H1 (cell line): ENCODE measurements around the gene STK40. TPM values are rescaled to one million over a fixed set of nuclear protein-coding genes. Genes with fewer than 3 reads are reported as not detected.
A peak's percentile ranks its signal among the peaks of the same experiment; 100 is the strongest.

Experiments
- CTCF ChIA-PET: fragments of 300-600 bp; sonication (Branson Sonifier 250); formaldehyde crosslinking; loops from one replicate; lab custom pipeline; 2021; ENCODE audit not compliant: partially characterized antibody; lab: Charles Lee
- POLR2A ChIA-PET: fragments of 300-600 bp; sonication (Branson Sonifier 250); formaldehyde crosslinking; loops from one replicate; lab custom pipeline; 2021; ENCODE audit warnings: inconsistent platforms; ENCODE audit not compliant: partially characterized antibody; lab: Charles Lee
- DNase-seq, 2 experiments: peaks; one replicate each; pipeline versions ENCODE4 v3.0.0 to v3.0.0-alpha.2; 2010 to 2022; ENCODE audit warnings: low spot score in 2 of 2, low read depth in 1 of 2, mixed read lengths in 1 of 2
- FAIRE-seq: peaks from 2 replicates; lab custom pipeline; 2011; peaks lifted over from hg19 to GRCh38; lab: Jason Lieb, UNC
- H2AFZ ChIP-seq: 2 replicates; pipeline ENCODE4 v1.8.1; 2012; ENCODE audit warnings: low read length, inconsistent platforms
- H2AK5ac ChIP-seq: 2 replicates; pipeline ENCODE4 v1.6.1; 2013; ENCODE audit warnings: low read depth, low read length
- H2BK120ac ChIP-seq: replicated peaks from 2 replicates; pipeline ENCODE3; 2013; ENCODE audit warnings: low read depth, low read length, inconsistent platforms
- H2BK12ac ChIP-seq: 2 replicates; pipeline ENCODE4 v1.6.1; 2013; ENCODE audit warnings: low read depth, low read length
- H2BK15ac ChIP-seq: 2 replicates; pipeline ENCODE4 v1.6.1; 2013; ENCODE audit warnings: low read length
- H2BK20ac ChIP-seq: 2 replicates; pipeline ENCODE4 v1.6.1; 2013; ENCODE audit warnings: low read length
- H2BK5ac ChIP-seq: 2 replicates; pipeline ENCODE4 v1.6.1; 2013; ENCODE audit warnings: low read depth, low read length
- H3K14ac ChIP-seq: 2 replicates; pipeline ENCODE4 v1.6.1; 2013; ENCODE audit warnings: inconsistent platforms; ENCODE audit not compliant: insufficient read length
- H3K18ac ChIP-seq: 2 replicates; pipeline ENCODE4 v1.6.1; 2013; ENCODE audit warnings: low read length; ENCODE audit errors: extremely low read depth
- H3K23ac ChIP-seq: 2 replicates; pipeline ENCODE4 v1.6.1; 2013; ENCODE audit warnings: inconsistent platforms; ENCODE audit not compliant: insufficient read length
- H3K23me2 ChIP-seq: 2 replicates; pipeline ENCODE4 v1.6.1; 2013; ENCODE audit warnings: low read depth, low read length
- H3K27ac ChIP-seq: 2 replicates; pipeline ENCODE4 v1.6.1; 2011; ENCODE audit warnings: low read depth, low read length, inconsistent platforms
- H3K27me3 ChIP-seq, 4 experiments: replicated peaks in 1 of 4; 1 replicate in 1 of 4; 2 replicates in 3 of 4; pipeline versions ENCODE4 v1.6.1 to v1.8.1; 2011 to 2013; ENCODE audit warnings: low read length in 3 of 4, mild to moderate bottlenecking in 3 of 4, inconsistent platforms in 2 of 4, mixed read lengths in 2 of 4, moderate library complexity in 1 of 4; ENCODE audit not compliant: control insufficient read depth in 3 of 4, insufficient read depth in 3 of 4; ENCODE audit errors: extremely low read depth in 1 of 4
- H3K36me3 ChIP-seq, 4 experiments: 2 replicates each; pipeline versions ENCODE4 v1.6.1 to v1.8.1; 2011 to 2013; ENCODE audit warnings: mild to moderate bottlenecking in 4 of 4, low read length in 3 of 4, moderate library complexity in 2 of 4, control low read depth in 1 of 4, inconsistent platforms in 1 of 4; ENCODE audit not compliant: insufficient read depth in 4 of 4, control insufficient read depth in 2 of 4
- H3K4ac ChIP-seq: replicated peaks from 2 replicates; pipeline ENCODE3; 2013; ENCODE audit warnings: low read length, low read depth, mixed read lengths, inconsistent platforms; ENCODE audit not compliant: insufficient read length
- H3K4me1 ChIP-seq, 4 experiments: replicated peaks in 1 of 4; 1 replicate in 1 of 4; 2 replicates in 3 of 4; pipeline versions ENCODE4 v1.6.1 to v1.8.1; 2011 to 2013; ENCODE audit warnings: low read length in 3 of 4, inconsistent platforms in 2 of 4, mixed read lengths in 1 of 4; ENCODE audit not compliant: insufficient read depth in 4 of 4, control insufficient read depth in 3 of 4
- H3K4me2 ChIP-seq, 2 experiments: 2 replicates each; pipeline versions ENCODE4 v1.6.1 to v1.8.1; 2011 to 2013; ENCODE audit warnings: low read depth in 2 of 2, low read length in 2 of 2, control low read depth in 1 of 2, inconsistent platforms in 1 of 2, mild to moderate bottlenecking in 1 of 2; ENCODE audit not compliant: insufficient read depth in 1 of 2
- H3K4me3 ChIP-seq, 4 experiments: fragments of 200-600, 300-600 bp in 1 of 4; sonication (generic), shearing (Covaris generic), sonication (Bioruptor Twin) in 1 of 4; 2 replicates each; pipeline versions ENCODE4 v1.5.1 to v1.8.1; 2011 to 2016; ENCODE audit warnings: low read length in 4 of 4, low read depth in 3 of 4, control low read depth in 2 of 4, inconsistent platforms in 2 of 4, mild to moderate bottlenecking in 2 of 4, mixed read lengths in 1 of 4, moderate library complexity in 1 of 4; ENCODE audit not compliant: insufficient read depth in 2 of 4; ENCODE audit errors: extremely low read depth in 1 of 4
- H3K56ac ChIP-seq: replicated peaks from 2 replicates; pipeline ENCODE3; 2013; ENCODE audit warnings: low read depth, mild to moderate bottlenecking, mixed read lengths, low read length, inconsistent platforms; ENCODE audit not compliant: insufficient read length
- H3K79me1 ChIP-seq: 2 replicates; pipeline ENCODE4 v1.6.1; 2013; ENCODE audit warnings: low read depth, low read length, control low read depth
- H3K79me2 ChIP-seq, 2 experiments: 2 replicates each; pipeline versions ENCODE4 v1.6.1 to v1.8.1; 2012 to 2013; ENCODE audit warnings: low read length in 2 of 2, mild to moderate bottlenecking in 2 of 2, inconsistent platforms in 1 of 2; ENCODE audit not compliant: insufficient read depth in 2 of 2, control insufficient read depth in 1 of 2
- H3K9ac ChIP-seq, 4 experiments: replicated peaks in 1 of 4; 1 replicate in 1 of 4; 2 replicates in 3 of 4; pipeline versions ENCODE4 v1.6.1 to v1.8.1; 2011 to 2013; ENCODE audit warnings: low read depth in 3 of 4, low read length in 3 of 4, control low read depth in 2 of 4, mild to moderate bottlenecking in 2 of 4, moderate library complexity in 2 of 4, inconsistent platforms in 1 of 4; ENCODE audit errors: extremely low read depth in 1 of 4
- H3K9me3 ChIP-seq, 2 experiments: 2 replicates each; pipeline versions ENCODE4 v1.6.1 to v1.8.1; 2012 to 2013; ENCODE audit warnings: mild to moderate bottlenecking in 2 of 2, moderate library complexity in 2 of 2, control low read depth in 1 of 2, inconsistent platforms in 1 of 2, low read depth in 1 of 2, low read length in 1 of 2, mixed read lengths in 1 of 2; ENCODE audit not compliant: insufficient read depth in 2 of 2
- H4K20me1 ChIP-seq, 2 experiments: replicated peaks in 1 of 2; 2 replicates each; pipeline versions ENCODE3 to v1.8.1; 2011 to 2013; ENCODE audit warnings: inconsistent platforms in 2 of 2, low read length in 2 of 2, mild to moderate bottlenecking in 1 of 2; ENCODE audit not compliant: insufficient read depth in 2 of 2, control insufficient read depth in 1 of 2
- H4K5ac ChIP-seq: 2 replicates; pipeline ENCODE4 v1.6.1; 2013; ENCODE audit warnings: low read length, low read depth, mixed read lengths, inconsistent platforms; ENCODE audit not compliant: insufficient read length
- H4K8ac ChIP-seq: 2 replicates; pipeline ENCODE4 v1.8.0; 2013; ENCODE audit warnings: mild to moderate bottlenecking, moderate library complexity, low read length, inconsistent platforms; ENCODE audit not compliant: insufficient read depth; ENCODE audit errors: extremely low read depth
- H4K91ac ChIP-seq: replicated peaks from 2 replicates; pipeline ENCODE3; 2013; ENCODE audit warnings: low read length, mixed read lengths, inconsistent platforms; ENCODE audit not compliant: insufficient read length
- BCL11A ChIP-seq, 2 experiments: IDR thresholded peaks; one replicate each; pipeline ENCODE4 v1.6.1; 2011; ENCODE audit warnings: low read depth in 2 of 2, low read length in 2 of 2, mild to moderate bottlenecking in 2 of 2
- CEBPB ChIP-seq: IDR thresholded peaks from 2 replicates; pipeline ENCODE4 v1.6.1; 2012; ENCODE audit warnings: low read depth, low read length
- CREB1 ChIP-seq: IDR thresholded peaks from 2 replicates; pipeline ENCODE4 v1.6.1; 2012; ENCODE audit warnings: inconsistent platforms
- EZH2 ChIP-seq: fragments of 200-600 bp; sonication (generic); IDR thresholded peaks from 2 replicates; pipeline ENCODE4 v1.7.1; 2012; ENCODE audit warnings: low read depth, mild to moderate bottlenecking, moderate library complexity, low read length, inconsistent platforms; ENCODE audit not compliant: severe bottlenecking
- GABPA ChIP-seq: IDR thresholded peaks from 2 replicates; pipeline ENCODE4 v1.6.1; 2011; ENCODE audit warnings: mild to moderate bottlenecking, low read length, moderate library complexity, borderline replicate concordance; ENCODE audit not compliant: insufficient read depth
- NRF1 ChIP-seq: IDR thresholded peaks from 2 replicates; pipeline ENCODE4 v1.6.1; 2011; ENCODE audit warnings: mild to moderate bottlenecking, low read depth, low read length, improper control_type of control experiment
- POLR2A ChIP-seq, 2 experiments: IDR thresholded peaks; 1 replicate in 1 of 2; 2 replicates in 1 of 2; pipeline ENCODE4 v1.6.1; 2011; ENCODE audit warnings: low read depth in 2 of 2, low read length in 2 of 2, mild to moderate bottlenecking in 2 of 2; ENCODE audit errors: control extremely low read depth in 1 of 2
- RBBP5 ChIP-seq: IDR thresholded peaks from 2 replicates; pipeline ENCODE4 v1.7.1; 2012; ENCODE audit warnings: low read depth, mild to moderate bottlenecking, inconsistent platforms, low read length, moderate library complexity, borderline replicate concordance
- RNF2 ChIP-seq: fragments of 200-900, 300-1000 bp; sonication (generic); IDR thresholded peaks from 2 replicates; pipeline ENCODE4 v1.7.1; 2016; ENCODE audit warnings: borderline replicate concordance, low read depth, mild to moderate bottlenecking, antibody characterized with exemption, low read length; ENCODE audit not compliant: poor library complexity, severe bottlenecking; ENCODE audit errors: missing control alignments
- SUZ12 ChIP-seq: fragments of 200-600 bp; sonication (generic); IDR thresholded peaks from 2 replicates; pipeline ENCODE4 v1.6.1; 2012; ENCODE audit warnings: mild to moderate bottlenecking, inconsistent platforms, low read length, moderate library complexity, mixed read lengths
- TBP ChIP-seq: IDR thresholded peaks from 2 replicates; pipeline ENCODE4 v1.6.1; 2011; ENCODE audit warnings: low read depth, low read length, improper control_type of control experiment
- WGBS, 2 experiments: shearing (Covaris generic) in 1 of 2; methylation state at CpG; one replicate each; pipeline versions ENCODE4 v1.1.6 to v1.1.7; 2013 to 2015; ENCODE audit warnings: low lambda C conversion rate in 2 of 2, mixed read lengths in 2 of 2, inconsistent platforms in 1 of 2, low coverage in 1 of 2, missing lambda C conversion rate in 1 of 2; ENCODE audit not compliant: insufficient replicate concordance in 2 of 2, insufficient coverage in 1 of 2, insufficient read length in 1 of 2; ENCODE audit errors: extremely low coverage in 1 of 2, missing lambda C conversion rate in 1 of 2; 5-methylcytosine and 5-hydroxymethylcytosine counted together
- polyA plus RNA-seq, 7 experiments: library from polyadenylated mRNA; depleted of rRNA in 3 of 7; stranded (reverse) in 5 of 7; unstranded in 2 of 7; fragments of >200 nt in 5 of 7; fragments of 200-250 nt in 2 of 7; gene quantifications; 1 replicate in 5 of 7; 2 replicates in 1 of 7; 4 replicates in 1 of 7; pipeline versions ENCODE4 v1.2.1 to v1.2.3, GENCODE V29; 2011 to 2013; ENCODE audit warnings: missing spikeins in 2 of 7, mixed read lengths in 2 of 7
- total RNA-seq: library from RNA; stranded (reverse); fragmentation: NEBNext Ultra II Directional; extraction: Animal tissue kit (Norgen Biotek cat#: 25700); gene quantifications from 2 replicates; pipeline ENCODE4 v1.2.1, GENCODE V29; 2021

Gene STK40
- total and polyA plus RNA-seq, 2 of the 8 experiments (the other 6 are each of a cell fraction or from before 2014, with no cell fraction given) = 13.6 to 28.6 TPM

GRCh38 chr1:36322041-36322785 lies 63.5 kb downstream of the STK40 start:
- peak overlapping the region; percentile 5 for H4K91ac ChIP-seq
- ChIA-PET CTCF (interaction anchor here (0.6 to 2.8 kb wide), 5 partner anchors 12 to 164 kb away, joined by 3 to 15 read pairs (median 3); partner anchors contain the start of gene OSCP1), POLR2A (interaction anchor here (0.7 to 9.3 kb wide), 21 partner anchors 9 to 226 kb away, joined by 3 to 130 read pairs (median 5); partner anchors contain the start of genes LSM10, MAP7D1, SH3D21 and STK40)
- H4K5ac ChIP-seq = no peak overlapping the region
- H3K56ac ChIP-seq = no peak overlapping the region
- H3K4me1 ChIP-seq = peaks cover 0 to 28% (median 16%) of the 10 kb centered on the region in 4 experiments; a peak in 6 of 7 replicates
- DNase-seq = peak in 1 of 2 experiments; percentile 80
- H3K4me2 ChIP-seq = peak overlapping the region; percentile 79 to 88
- WGBS, 2 experiments = 4% methylated on average over 50 of the region's 67 CpGs; no CpG with 5 or more reads in 1 of the 2 experiments
- no peaks in the 10 kb centered on the region; a peak in 1 of 8 replicates for H3K36me3 ChIP-seq
- H2BK120ac ChIP-seq = no peak overlapping the region
- peak overlapping the region; percentile 72 for H3K4ac ChIP-seq
- H4K20me1 ChIP-seq = no peaks in the 10 kb centered on the region
- peak overlapping the region; percentile 44 to 67 (median 50) for H3K4me3 ChIP-seq
- peaks cover 0 to 39% (median 20%) of the 10 kb centered on the region in 4 experiments; a peak in 5 of 7 replicates for H3K27me3 ChIP-seq
- peak overlapping the region; percentile 76; the same call in 1 of the 2 replicates for H4K8ac ChIP-seq
- H3K9me3 ChIP-seq = no peaks in the 10 kb centered on the region
- H2BK5ac ChIP-seq = peak overlapping the region; percentile 72; the same call in 1 of the 2 replicates
- H3K79me1 ChIP-seq = no peaks in the 10 kb centered on the region; the same call in 1 of the 2 replicates
- no peak for FAIRE-seq
- no peak overlapping the region for H2AK5ac ChIP-seq
- H3K27ac ChIP-seq = no peak overlapping the region
- peak overlapping the region in 2 of 4 experiments; percentile 20 to 22; a peak in 4 of 7 replicates for H3K9ac ChIP-seq
- H3K79me2 ChIP-seq = no peaks in the 10 kb centered on the region
- H3K23ac ChIP-seq = no peak overlapping the region
- H2BK20ac ChIP-seq = no peak overlapping the region
- H2BK15ac ChIP-seq = no peak overlapping the region
- no peak overlapping the region for H3K14ac ChIP-seq
- H2BK12ac ChIP-seq = peak overlapping the region; percentile 80; the same call in 1 of the 2 replicates
- H3K18ac ChIP-seq = peak overlapping the region; percentile 3
- H2AFZ ChIP-seq = no peak overlapping the region
- H3K23me2 ChIP-seq = peaks cover 29% of the 10 kb centered on the region
- TF ChIP-seq BCL11A (IDR thresholded peaks at IDR 0.05; ENCODE audit: low read depth in 2 of 2, low read length in 2 of 2) = no peak
- TF ChIP-seq GABPA = no peak
- TF ChIP-seq TBP = no peak
- TF ChIP-seq SUZ12 = peak; percentile 34; the same call in 1 of the 2 replicates
- TF ChIP-seq POLR2A (IDR thresholded peaks at IDR 0.05; ENCODE audit: control extremely low read depth in 1 of 2, low read depth in 2 of 2, low read length in 2 of 2) = peak in 1 of 2 experiments; percentile 14; a peak in 1 of 3 replicates
- TF ChIP-seq RNF2 = no peak
- no peak for TF ChIP-seq CEBPB
- no peak; the same call in 1 of the 2 replicates for TF ChIP-seq CREB1
- no peak for TF ChIP-seq NRF1
- no peak; the same call in 1 of the 2 replicates for TF ChIP-seq RBBP5
- TF ChIP-seq EZH2 = peak; percentile 1
